ENCODE results near the gene CEACAM6. TPM values are rescaled to one million over a fixed set of nuclear protein-coding genes. Genes with fewer than 3 reads are reported as not detected.

The CEACAM6 gene
- total RNA-seq = not detected in 2 replicates

DNA sequence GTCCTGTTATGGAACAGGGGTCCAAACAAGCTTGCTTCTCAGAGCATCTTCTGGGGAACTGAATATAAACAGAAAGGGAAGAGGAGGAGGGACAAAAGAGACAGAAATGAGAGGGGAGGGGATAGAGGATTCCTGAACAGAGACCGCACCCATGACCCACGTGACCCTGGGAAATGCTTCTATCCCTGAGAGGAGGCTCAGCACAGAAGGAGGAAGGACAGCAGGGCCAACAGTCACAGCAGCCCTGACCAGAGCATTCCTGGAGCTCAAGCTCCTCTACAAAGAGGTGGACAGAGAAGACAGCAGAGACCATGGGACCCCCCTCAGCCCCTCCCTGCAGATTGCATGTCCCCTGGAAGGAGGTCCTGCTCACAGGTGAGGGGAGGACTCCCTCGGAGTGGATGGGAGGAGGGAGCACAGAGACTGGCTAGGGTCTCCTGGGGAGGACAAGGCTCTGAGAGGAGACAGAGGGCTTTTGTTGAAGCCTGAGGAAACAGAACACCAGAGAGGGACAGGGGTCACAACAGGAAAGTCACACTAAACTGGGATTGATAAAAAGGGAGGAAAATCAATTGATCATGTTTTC lies at the start of gene CEACAM6:
TSS of gene CEACAM6 (plus strand) at position 203 of the 586 bp plus-strand sequence. CDS start at position 312, 109 bp downstream.

DNA sequence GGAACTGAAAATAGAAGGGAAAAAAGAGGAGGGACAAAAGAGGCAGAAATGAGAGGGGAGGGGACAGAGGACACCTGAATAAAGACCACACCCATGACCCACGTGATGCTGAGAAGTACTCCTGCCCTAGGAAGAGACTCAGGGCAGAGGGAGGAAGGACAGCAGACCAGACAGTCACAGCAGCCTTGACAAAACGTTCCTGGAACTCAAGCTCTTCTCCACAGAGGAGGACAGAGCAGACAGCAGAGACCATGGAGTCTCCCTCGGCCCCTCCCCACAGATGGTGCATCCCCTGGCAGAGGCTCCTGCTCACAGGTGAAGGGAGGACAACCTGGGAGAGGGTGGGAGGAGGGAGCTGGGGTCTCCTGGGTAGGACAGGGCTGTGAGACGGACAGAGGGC lies 46.8 kb upstream of the CEACAM6 start, which contains the start of gene CEACAM5:
TSS of gene CEACAM5 (plus strand) at position 146 of the 400 bp plus-strand sequence. CDS start at position 252, 106 bp downstream.

DNA sequence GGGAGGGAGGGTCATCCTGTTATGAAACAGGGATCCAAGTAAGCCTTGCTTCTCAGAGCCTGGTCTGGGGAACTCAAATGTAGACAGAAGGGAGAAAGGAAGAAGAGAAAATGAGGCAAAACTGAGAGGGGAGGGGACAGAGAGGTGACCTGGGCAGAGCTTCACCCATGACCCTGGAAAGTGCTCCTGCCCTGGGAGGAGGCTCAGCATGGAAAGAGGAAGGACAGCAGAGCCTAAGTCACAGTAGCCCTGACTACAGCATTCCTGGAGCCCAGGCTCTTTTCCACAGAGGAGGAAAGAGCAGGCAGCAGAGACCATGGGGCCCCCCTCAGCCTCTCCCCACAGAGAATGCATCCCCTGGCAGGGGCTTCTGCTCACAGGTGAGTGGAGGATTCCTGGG lies 41.0 kb downstream of the CEACAM6 start, which contains the start of gene CEACAM3:
TSS of gene CEACAM3 (plus strand) at position 226 of the 400 bp plus-strand sequence. CDS start at position 317, 91 bp downstream.

Other genes starting within 250 kb of the CEACAM6 start
- gene CEACAM21, start 179.4 kb upstream of the CEACAM6 start, total RNA-seq = not detected in 2 replicates
- not detected in 2 replicates for gene CEACAM4, start 128.5 kb upstream of the CEACAM6 start, total RNA-seq
- gene CEACAM7, start 67.3 kb upstream of the CEACAM6 start, total RNA-seq = not detected in 2 replicates
- gene CEACAM5, start 46.9 kb upstream of the CEACAM6 start, total RNA-seq = not detected in 2 replicates
- not detected in 2 replicates for gene CEACAM3, start 41.1 kb downstream of the CEACAM6 start, total RNA-seq
- gene LYPD4, start 89.2 kb downstream of the CEACAM6 start, total RNA-seq = not detected in 2 replicates
- not detected in 2 replicates for gene DMRTC2, start 89.5 kb downstream of the CEACAM6 start, total RNA-seq
- 442 and 1,330 TPM in 2 replicates for gene RPS19, start 104.7 kb downstream of the CEACAM6 start, total RNA-seq
- gene CD79A, start 121.7 kb downstream of the CEACAM6 start, total RNA-seq = not detected in 2 replicates
- 30.9 and 45.7 TPM in 2 replicates for gene ARHGEF1, start 127.7 kb downstream of the CEACAM6 start, total RNA-seq
- gene ERFL, start 172.9 kb downstream of the CEACAM6 start, total RNA-seq = under 0.01 TPM in 1 of 2 replicates, not detected in the other
- gene RABAC1, start 203.8 kb downstream of the CEACAM6 start, total RNA-seq = 75.3 and 170 TPM in 2 replicates
- under 0.01 TPM in 1 of 2 replicates, not detected in the other for gene ATP1A3, start 238.7 kb downstream of the CEACAM6 start, total RNA-seq

Measured in subcutaneous preadipocyte (primary cell).